ENCODE data around the gene RBM28.

GRCh38 chr7:128359939-128360338 lies 16.2 kb upstream of the RBM28 start:
- TF ChIP-seq EGR1 (IDR thresholded peaks at IDR 0.05): no peak
- TF ChIP-seq CREB1 (IDR thresholded peaks at IDR 0.05; ENCODE audit: low read depth): no peak
